HG03025 (cell line): ENCODE measurements around the gene PROKR2.

Source experiments
- ATAC-seq: cut with Tn5 transposase; IDR thresholded peaks from one replicate; pipeline ENCODE4 v1.9.1; 2021; ENCODE audit warnings: mild to moderate bottlenecking, moderate library complexity; ENCODE audit not compliant: unreplicated experiment, low FRiP score

Gene PROKR2

DNA sequence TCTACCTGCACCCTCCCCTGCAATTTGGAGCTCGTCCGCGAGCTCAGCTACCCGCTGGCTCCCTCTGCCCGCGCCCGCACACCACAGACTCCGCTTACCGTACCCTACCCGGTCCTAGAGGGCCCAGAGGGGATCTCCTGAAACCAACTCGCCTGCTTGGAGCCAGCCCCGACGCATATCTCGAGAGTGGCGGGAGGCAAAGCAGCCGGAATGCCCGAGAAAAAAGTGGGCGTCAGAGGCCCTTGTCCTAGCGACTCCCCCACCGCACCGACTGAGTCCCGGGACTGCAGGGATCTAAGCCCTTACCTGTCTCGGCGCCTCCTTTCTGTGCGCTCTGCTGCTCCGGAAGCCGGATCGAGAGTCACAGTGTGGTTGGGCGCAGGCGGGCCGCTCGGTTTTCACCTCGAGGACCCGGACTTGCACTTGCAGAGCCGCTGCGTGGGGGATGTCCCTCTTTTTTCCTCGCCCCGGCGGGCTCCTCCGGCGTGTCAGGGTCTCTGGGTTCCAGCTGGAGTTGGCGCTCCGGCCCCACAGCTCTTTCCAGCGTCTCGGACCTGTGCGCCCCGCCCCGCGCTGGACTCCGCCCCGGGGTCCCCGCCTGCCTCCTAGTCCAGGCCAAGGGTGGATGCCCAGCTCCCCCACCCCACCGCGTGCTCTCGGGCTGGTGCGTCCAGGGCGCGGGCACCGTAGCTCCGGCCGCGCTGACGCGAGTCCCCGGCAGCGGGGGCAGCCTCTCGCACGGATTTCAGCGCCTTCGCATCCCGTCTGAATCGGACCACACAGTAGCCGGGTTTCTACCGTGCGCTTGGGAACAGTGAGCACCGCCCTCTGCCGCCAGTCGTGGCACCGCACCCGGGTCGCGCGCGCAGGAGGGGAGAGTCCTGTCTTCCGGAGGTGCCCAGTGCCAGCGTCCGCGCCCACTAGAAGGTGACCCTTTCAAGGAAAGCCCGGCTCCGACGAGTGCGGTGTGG, at the start of gene PROKR2:
Gene PROKR2, minus strand, starts transcription at position 767 of the 971 bp plus-strand sequence. CDS start 2,585 bp downstream, outside the sequence.
- ATAC-seq, result no peak

DNA sequence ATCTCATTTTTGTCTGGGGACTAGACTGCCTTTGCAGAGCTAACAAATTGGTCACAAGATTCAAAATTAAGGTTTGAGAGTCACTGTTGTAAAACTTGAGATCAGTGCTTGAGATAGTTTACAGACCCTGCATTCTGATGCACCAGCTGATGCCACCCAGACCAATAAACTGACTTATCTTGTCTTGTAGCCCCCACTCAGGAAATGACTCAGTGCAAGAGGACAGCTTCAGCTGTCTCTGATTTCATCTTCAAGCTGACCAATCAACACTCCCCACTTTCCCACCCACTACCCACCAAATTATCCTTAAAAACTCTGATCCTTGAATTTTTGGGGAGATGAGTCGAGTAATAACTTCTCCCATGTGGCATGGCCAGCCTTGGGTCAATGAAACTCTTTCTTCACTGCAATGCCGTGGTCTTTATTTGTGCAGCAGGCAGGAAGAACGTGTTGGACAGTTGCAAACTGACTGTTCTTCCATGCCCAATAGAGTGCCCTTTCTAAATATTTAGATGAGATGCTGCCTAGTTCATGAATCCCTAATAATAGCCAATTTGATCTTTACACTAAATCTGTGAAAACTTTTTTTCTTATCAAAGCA, 48.3 kb upstream of the PROKR2 start:
- ATAC-seq, result no peak

DNA sequence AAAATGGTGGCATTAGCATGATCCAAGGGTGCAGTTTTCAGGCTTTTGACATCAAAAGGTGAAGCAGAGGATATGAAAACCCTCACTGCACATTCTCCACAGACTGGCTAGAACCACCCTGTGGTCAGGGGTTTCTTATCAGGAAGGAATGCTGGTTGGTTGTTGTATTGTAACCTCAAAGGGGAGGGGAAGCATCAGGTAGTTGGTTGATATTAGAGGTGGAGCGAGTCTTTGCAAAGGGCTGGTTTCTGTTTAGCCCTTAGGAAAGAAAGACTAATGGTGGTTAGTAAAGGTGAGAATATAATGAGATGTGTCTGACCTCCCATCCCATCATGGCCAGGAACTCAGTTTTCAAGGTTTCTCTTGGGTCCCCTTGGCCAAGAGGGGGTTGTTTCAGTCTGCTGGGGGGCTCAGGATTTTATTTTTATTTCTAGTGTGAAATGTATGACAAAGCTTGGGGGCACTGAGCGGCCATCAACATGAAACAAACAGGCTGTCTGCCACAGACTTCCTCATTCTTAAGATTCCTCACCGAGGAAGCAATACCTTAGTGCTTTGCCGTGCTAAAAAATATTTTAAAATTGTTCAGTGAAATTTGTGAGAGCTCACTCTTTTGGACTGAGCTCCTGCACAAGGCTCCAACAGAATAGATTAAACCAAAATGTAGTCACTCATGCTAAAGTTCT, 47.5 kb upstream of the PROKR2 start:
- no peak for ATAC-seq

DNA sequence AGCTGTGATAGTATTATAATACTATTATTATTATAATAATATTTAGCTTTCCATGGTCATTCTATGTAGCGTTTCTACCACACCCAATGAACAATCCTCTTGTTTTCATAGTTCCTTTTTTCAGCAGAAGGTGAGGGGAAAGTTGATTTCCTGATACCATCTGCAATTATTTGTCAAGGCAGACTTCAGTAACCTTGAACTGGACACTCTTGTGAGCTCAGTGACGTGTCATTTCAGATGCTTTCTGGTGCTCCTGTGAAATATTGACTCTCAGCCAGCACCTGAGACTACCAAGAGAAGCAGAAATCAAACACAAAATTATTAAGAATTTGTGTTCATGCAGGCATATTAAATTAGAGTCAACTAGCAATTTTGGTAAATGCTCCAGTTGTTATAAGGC, 46.0 kb upstream of the PROKR2 start:
- no peak for ATAC-seq

DNA sequence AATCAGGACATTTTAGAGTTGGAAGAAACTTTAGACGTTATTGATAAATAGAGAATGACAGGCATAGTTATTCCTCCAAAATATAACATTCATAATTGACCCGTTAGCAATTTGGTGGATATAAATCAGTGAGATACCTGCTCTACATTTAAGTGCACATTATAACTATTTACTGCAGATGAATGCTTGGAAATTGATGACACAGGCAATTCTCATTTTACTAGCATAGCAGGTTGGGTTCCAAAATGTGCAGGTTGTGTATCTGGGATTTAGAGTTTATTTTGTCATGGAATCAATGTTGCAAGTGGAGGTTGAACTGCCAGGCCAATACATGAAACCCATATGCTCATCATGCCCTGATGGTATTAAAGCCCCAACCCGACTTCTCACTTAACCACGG, 44.4 kb upstream of the PROKR2 start:
- no peak for ATAC-seq

DNA sequence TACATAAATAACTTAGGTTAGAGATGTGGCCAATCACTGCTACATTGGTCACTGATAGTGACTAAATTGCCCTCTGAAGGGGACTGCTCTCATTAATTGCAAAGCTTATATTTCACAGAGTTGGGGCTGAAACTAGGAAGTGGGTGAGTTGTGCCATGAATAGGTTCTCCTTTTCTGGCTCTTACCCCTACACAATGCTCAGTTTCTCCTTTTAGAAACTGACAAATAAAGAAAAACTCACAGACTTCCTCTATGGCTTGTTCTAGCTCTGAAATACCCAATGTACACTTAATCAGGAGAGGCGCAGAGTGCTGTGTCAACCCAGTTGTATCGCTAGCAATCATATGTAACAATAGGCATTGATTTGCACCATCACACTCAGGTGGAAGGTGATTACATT, 41.2 kb upstream of the PROKR2 start:
- ATAC-seq, result no peak

DNA sequence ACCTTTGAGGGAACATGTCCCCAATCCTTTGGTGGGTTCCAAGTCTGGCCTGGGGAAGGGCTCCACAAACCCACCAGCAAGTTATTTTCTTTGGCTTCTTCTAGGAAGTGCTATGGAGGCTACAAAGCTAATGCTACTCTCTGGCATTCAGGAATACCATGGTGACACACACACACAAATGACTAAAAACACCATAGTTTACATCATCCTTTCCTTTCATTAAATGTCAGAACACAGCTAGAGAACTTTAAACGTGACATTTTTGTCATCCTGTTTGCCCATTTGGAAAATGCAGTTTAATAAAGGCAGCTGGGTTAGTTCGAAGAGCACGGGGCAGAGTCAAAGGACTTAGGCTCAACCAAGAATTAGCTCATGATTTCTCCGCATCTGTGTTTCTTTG, 40.2 kb upstream of the PROKR2 start:
- ATAC-seq, result no peak

DNA sequence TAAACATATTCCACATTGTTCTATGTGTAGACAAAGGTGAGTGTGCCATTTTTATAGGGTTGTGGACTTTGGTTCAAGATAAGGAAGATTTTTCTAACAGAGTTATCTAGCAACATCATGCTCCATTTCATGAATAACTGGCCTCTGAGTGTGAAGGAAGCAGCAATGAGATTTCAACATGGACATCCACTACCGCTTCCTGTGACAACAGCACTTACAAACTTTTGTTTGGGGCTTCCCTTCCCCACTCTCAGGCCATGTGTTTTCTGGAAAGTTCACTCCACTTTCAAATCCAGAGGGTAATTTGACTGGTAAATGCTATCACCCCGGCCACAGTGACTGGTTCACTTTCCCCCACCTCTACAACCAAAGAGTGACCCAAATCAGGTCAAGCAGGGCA, 38.1 kb upstream of the PROKR2 start:
- ATAC-seq, result no peak

DNA sequence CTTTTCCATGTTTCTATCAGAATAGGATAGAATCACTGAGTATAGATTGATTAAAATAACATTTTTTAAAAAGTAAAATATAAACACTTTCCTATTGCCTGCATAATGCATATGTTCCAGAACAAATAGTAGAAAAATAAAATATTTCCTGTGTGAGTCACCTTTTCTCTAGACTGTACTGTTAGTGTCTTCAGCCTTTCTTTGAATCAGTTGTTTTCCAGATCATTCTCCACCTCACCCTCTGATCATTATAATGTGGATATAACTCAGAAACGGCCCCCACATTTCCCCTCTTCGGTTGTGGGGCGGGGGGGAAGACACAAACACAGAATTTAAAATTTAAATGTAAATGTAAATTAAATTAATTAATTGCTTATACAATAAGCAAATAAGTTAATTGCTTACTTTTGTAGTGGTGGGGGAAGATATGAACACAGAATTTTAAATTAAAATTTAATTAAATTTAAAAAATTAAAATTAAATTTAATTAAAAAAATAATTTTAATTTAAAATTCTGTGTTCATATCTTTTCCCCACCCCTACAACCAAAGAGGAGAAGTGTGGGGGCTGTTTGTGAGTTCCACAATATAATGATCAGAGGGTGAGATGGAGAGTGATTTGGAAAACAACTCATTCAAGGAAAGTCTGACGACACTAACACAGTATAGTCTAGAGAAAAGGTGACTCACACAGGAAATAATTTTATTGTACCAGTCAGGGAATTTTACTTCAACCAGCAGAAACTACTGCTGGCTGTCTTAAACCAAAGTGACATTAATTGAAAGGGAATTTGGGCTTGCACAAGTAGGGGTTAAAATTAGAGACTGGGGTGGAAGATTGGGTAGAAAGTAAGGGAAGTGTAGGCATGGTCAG, 37.1 kb upstream of the PROKR2 start:
- ATAC-seq, result no peak

DNA sequence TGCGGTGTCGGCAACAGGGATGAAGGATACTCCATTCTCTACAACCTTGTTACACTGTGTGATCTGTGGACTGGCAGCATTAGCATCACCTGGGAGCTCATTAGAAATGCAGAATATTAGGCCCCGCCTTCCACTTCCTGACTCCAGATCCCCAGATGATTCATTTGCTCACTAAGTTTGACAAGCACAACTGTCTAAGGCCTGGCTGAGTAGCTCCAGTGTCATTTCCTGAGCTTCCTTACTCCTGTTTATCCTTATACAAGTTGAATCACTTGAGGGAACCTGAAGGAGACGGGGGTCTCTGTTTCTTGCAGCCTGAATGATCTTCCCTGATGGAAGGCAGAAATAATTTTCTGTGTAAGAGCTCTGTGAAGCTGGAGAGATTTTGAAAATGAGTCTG, 32.7 kb upstream of the PROKR2 start:
- no peak for ATAC-seq

DNA sequence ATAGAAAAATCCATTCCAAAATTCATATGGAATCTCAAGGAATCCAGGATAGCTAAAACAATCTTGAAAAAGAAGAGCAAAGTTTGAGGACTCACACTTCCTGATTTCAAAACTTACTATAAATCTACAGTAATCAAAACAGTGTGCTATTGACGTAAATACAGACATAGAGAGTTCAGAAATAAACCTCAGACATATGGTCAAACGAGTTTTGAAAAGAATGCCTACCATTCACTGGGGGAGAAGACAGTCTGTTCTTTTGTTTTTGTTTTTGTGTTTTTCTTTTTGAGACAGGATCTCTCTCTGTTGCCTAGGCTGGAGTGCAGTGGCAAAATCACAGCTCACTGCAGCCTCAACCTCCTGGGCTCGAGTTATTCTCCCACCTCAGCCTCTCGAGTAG, 25.3 kb upstream of the PROKR2 start:
- ATAC-seq, result no peak

DNA sequence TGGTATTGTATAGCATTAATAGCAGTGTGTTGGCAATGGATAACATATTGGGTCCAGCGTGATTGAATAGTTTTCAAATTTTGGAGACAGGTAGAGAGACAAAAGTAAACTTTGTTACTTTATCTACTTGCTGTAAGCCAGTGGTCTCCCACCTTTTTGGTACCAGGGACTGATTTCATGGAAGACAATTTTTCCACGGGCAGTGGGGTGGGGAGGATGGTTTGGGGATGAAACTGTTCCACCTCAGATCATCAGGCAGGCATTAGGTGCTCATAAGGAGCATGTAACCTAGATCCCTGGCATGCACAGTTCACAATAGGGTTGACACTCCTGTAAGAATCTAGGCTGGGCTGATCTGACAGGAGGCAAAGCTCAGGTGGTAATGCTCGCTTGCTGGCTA, 14.6 kb upstream of the PROKR2 start:
- ATAC-seq, result no peak

DNA sequence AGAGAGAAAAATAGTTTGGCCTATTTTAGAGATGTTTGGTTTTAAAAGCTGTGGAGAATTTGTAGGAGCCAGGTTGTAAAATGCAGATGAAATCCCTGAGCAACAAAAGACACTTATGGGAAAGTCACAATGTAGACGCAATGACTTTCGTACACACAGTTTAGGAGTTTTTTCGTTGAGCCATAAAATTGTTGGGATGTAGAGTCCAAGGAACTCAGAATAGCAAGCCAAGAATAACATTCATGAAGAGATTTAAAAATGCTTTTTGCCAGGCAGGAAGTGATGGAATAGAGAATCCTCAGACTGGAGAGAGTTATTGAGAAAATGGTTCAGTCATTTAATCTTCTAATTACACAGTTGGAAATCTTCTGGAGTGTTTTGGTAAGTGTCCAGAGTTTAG, 11.5 kb upstream of the PROKR2 start:
- no peak for ATAC-seq

DNA sequence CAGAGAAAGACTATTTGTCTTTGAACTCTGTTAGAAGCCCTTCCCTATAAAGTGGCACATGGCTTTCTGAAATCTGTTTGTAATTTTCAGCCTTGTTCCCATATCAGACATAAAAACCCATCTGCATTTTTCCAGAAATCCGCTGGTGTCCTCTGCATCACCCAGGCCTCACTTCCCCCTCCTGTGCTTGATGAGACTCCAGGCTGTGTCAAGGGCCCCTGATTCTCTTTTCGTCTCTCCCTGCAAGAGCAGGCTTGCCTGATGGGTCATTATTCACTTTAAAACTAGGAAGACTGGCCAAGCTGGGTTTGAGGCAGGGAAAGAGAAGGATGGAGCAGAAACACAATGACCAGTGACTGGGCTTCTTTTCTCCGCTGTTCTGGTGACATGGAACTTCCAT, 10.6 kb upstream of the PROKR2 start:
- no peak for ATAC-seq

DNA sequence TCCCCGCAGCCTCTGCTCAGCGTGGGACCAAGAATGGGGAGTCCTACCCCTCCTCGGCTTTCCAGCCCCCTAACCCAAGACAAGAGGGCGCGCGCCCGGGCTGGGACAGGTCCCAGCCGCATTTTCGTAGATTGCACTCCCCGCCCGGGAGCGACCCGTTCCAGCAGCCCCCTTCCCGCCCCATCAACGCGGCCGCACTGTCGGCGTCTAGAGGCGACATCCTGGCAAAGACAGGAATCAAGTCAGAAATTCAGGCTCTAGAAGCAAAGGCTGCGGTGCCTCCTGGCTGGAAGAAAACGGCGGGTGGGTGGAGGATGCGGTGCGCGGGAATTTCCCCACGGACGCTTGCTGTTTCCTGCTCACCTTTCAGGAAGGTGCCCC, 957 bp downstream of the PROKR2 start:
- no peak for ATAC-seq

DNA sequence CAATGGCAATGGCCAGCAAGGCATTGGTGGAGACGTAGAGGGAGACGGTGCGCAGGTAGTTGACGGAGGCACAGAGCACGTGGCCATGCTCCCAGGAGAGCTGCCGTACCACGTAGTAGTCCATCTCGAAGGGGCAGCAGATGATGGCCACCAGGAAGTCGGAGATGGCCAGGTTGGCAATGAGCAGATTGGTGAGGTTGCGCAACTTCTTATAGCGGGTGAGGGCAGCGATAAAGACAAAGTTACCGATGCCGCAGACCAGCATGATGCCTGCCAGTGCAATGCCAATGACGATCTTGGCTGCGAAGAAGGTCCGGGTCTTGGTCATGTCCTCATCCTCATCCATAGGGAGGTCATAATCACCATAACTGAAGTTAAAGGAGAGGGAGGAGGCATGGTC, 2.8 kb downstream of the PROKR2 start:
- ATAC-seq, result no peak

DNA sequence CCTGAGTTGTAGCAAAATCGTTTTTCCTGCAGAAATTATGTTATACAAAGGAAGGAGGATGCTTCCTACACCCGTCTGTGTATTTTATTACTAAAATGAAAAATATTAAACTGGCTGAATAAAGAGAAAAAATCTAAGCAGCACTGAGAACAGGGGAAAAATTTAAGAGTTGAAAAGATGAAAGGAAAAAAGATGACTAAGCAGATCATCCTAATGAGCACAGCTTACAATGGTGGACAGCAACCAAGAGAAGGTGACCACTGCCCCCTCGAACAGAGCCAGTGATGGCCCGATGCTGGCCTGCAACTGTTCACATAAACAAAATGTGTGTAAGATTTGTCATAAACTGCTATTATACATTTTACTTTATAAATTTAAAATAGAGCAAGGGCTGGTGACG, 4.2 kb downstream of the PROKR2 start:
- no peak for ATAC-seq

DNA sequence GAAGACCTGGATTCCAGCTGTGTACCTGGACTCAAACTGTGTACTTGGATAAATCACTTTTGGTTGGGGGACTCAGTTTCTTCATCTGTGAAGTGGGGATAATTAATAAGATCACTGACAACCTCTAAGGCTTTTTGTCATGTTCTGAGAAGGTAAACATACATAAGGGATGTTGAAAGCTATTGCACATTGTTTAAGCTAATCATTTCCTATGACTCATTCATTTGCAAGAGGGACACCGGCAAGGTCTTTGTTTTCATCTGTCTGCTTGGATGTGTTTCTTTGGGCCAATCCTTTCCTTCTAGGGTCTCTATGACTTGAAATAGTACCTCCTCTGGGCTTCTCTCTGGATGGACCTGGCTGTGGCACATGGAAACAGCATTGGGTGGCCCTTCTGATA, 6.8 kb downstream of the PROKR2 start:
- no peak for ATAC-seq

DNA sequence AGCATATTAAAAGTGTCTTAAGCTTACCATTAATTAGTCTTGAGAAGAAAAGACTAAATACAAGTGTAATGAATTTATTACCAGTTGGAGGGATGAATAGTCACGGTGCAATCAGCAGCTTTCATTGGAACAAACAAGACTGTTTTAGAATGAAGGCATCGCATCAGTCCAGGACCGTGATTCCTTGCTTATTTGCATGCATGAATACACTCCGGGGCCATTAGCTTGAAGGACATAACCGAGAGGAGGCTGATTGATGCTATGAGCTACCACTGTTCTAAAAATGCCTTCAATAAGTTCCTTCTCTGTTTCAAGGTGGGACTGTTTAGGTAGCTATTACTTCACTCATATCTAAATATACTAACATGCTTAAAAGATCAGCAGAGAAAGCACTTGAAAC, 17.9 kb downstream of the PROKR2 start:
- no peak for ATAC-seq

DNA sequence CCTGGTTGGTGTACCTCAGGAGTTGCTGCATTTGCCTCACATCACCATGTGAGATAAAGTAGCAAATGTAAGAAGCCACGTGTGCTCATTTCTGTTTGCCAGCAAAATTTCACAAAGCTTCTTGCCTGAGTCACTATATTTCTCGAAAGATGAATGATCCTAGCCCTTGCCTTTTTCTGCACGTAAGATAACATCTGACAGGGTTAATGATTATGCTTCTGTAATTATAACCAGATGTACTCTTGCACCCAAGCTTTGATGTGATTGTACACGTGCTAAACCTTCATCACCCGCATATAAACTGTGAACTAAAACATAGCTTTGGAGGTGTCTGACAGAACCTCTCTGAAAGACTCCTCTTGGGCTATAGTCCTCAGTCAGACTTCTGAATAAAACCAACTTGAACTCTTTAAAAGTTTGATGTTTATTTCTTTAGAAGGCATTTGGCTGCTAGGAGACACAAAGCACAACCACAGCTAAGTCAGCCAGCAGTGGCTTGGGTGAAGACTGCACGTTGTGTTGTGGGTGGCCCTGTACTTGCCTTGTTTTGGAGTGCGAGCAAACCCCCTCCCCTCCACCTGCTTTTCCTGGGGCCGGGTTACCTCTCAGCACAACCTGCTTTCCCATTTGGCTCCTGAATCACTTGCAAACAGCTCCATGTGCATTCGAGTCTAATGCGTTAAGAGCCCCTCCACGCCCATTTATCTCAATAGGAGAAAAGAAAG, 19.3 kb downstream of the PROKR2 start:
- ATAC-seq, result no peak
